Measurements from ENCODE around the gene CC2D2A. TPM values are rescaled to one million over a fixed set of nuclear protein-coding genes. Genes with fewer than 3 reads are reported as not detected.

The CC2D2A gene
- total RNA-seq, 4 donors from 2014 or later = 5.6 to 36.7 (median 9.6) TPM

DNA sequence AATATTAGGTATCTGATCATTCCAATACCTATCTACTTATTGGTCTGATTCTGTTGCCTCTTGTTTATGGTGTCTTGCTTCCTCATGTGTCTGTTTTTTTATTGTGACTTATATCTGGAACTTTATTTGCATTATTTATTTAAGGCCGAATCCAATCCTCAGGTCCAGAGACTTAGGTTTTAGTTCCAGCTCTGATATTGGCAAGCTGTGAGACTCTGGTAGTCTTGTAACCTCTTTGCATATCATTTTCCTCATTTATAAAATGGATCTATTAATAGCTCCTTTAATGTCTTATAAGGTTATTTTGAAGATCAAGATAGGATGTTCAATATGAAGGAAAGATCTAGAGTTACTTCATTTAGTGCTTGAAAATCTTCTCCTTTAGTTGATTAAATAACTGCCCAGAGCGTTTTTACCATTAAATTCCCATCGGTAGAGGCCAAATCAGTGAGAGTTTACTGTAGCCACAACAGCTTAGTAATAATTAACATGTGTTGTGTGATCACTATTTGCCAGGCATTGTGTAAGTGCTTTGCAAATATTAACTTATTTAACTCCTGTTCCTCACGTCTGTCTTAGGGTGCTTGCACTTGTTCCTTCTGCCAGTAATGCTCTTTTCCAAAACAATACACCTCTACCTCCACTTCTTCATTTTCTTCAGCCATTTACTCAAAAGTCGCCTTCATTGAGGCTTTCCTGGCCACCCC is 82.2 kb downstream of the CC2D2A start:
- DNase-seq = no peak
- H3K9me3 ChIP-seq = no peaks in the 10 kb centered on the region
- no peak overlapping the region for H3K4me3 ChIP-seq
- 55 to 56% methylated on average over 5 of the region's 5 CpGs for WGBS, 2 donors (ENCODE audit: low coverage in 1 of 2)
- H3K4me1 ChIP-seq = no peaks in the 10 kb centered on the region
- in situ Hi-C loops (cut with MboI; ENCODE audit: low pct_ligation_motif_present in 1 of 4, low pct_unique_long_range_greater_than_20kb in 1 of 4, low sequenced_read_pairs in 3 of 4) = no loop called here
- peaks cover 0 to 7% (median 0%) of the 10 kb centered on the region in 4 donors for H3K36me3 ChIP-seq
- intact Hi-C loops (cut with DNase I; ENCODE audit: low total_unique reads) = loop anchor here (10.0 kb wide), 1 partner anchor 93 kb away; no protein-coding TSS in a partner anchor
- no peak overlapping the region for H3K27ac ChIP-seq
- H3K27me3 ChIP-seq = no peaks in the 10 kb centered on the region
- TF ChIP-seq POLR2AphosphoS5 (IDR thresholded peaks at IDR 0.05) = no peak

DNA sequence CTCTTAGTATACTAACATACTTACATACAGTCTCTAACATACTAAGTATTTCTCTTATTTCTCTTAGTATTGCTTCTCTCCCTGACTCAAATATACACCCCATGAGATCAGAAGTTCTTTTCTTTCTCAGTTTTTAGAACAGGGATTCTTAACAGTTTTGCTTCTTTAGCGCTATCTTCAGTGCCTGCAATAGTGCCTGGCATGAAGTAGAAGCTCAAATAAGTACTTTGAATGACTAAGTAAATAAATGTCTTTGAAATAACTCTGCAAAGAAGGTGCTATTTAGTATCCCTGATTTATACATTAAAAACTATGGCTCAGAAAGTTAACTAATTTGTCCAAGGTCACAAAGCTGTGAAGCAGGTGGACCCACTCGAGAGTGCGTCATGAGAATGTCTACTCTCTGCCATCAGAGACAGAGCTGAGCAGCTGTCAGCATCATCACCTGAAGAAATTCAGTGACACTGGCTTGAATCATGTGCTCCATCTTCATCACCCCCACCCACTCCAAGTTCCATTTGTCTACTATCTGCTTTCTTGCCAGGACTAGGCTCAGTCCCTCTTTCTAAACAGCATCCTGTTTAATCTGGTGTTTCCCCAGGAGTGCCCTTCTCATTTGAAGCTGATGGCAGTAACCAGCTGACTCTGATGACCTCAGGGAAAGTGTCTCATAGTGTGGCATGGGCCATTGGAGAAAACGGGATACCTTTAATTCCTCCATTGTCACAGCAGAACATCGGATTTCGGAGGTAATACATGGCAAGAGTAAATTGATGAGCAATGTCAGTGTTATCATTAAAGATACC is 83.1 kb downstream of the CC2D2A start:
- 94% methylated on average over 4 to 6 of the region's 6 CpGs for WGBS, 2 donors (ENCODE audit: low coverage in 1 of 2)
- no peak overlapping the region for H3K4me3 ChIP-seq
- in situ Hi-C loops (cut with MboI; ENCODE audit: low pct_ligation_motif_present in 1 of 4, low pct_unique_long_range_greater_than_20kb in 1 of 4, low sequenced_read_pairs in 3 of 4) (no loop called here), intact Hi-C loops (cut with DNase I; ENCODE audit: low total_unique reads) (loop anchor here (10.0 kb wide), 1 partner anchor 92 kb away; no protein-coding TSS in a partner anchor)
- no peaks in the 10 kb centered on the region for H3K27me3 ChIP-seq
- DNase-seq = no peak
- H3K27ac ChIP-seq = no peak overlapping the region
- H3K9me3 ChIP-seq = no peaks in the 10 kb centered on the region
- H3K4me1 ChIP-seq = no peaks in the 10 kb centered on the region
- H3K36me3 ChIP-seq = peaks cover 0 to 7% (median 0%) of the 10 kb centered on the region in 4 donors
- TF ChIP-seq EP300 (IDR thresholded peaks at IDR 0.05; ENCODE audit: low read depth) = no peak
- no peak for TF ChIP-seq POLR2AphosphoS5 (IDR thresholded peaks at IDR 0.05)
- TF ChIP-seq, protein P1, sequence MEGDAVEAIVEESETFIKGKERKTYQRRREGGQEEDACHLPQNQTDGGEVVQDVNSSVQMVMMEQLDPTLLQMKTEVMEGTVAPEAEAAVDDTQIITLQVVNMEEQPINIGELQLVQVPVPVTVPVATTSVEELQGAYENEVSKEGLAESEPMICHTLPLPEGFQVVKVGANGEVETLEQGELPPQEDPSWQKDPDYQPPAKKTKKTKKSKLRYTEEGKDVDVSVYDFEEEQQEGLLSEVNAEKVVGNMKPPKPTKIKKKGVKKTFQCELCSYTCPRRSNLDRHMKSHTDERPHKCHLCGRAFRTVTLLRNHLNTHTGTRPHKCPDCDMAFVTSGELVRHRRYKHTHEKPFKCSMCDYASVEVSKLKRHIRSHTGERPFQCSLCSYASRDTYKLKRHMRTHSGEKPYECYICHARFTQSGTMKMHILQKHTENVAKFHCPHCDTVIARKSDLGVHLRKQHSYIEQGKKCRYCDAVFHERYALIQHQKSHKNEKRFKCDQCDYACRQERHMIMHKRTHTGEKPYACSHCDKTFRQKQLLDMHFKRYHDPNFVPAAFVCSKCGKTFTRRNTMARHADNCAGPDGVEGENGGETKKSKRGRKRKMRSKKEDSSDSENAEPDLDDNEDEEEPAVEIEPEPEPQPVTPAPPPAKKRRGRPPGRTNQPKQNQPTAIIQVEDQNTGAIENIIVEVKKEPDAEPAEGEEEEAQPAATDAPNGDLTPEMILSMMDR (IDR thresholded peaks at IDR 0.05) = no peak
- no peak for TF ChIP-seq POLR2A (IDR thresholded peaks at IDR 0.05)

DNA sequence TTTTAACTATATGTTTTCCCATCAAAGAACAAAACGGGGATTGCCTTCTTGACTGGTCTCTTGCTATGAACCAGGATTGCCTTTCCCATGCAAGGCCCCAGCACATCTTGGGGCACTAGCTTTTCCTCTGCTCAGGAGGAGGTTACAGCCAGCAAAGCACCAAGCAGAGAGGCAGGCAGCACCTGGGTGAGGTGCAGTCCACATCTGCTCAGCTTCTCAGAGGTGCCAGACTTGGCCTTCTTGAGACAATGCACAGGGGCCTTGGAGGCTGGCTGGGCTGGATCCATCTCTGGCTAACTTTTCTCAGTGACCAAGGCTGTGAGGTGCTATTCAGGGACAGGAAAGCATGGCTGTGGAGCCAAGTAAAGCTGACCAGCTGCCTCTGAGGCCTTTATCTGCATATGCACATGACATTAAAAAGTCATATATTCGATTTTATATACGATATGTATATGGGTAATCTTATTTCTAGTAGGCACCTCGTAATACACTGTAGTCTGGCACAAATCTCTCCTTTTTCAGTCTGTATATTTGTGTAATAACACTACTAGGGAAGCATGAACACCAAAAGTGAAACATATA is 86.9 kb downstream of the CC2D2A start:
- 87 to 94% methylated on average over 4 of the region's 4 CpGs for WGBS, 2 donors (ENCODE audit: low coverage in 1 of 2)
- Histone ChIP-seq H3K27ac (no peak overlapping the region), H3K27me3 (no peaks in the 10 kb centered on the region), H3K4me1 (no peaks in the 10 kb centered on the region), H3K36me3 (peaks cover 0 to 7% (median 0%) of the 10 kb centered on the region in 4 donors), H3K9me3 (no peaks in the 10 kb centered on the region), H3K4me3 (no peak overlapping the region)
- no peak for TF ChIP-seq EP300 (IDR thresholded peaks at IDR 0.05; ENCODE audit: low read depth)
- TF ChIP-seq, protein P1 (IDR thresholded peaks at IDR 0.05) = no peak
- in situ Hi-C loops (cut with MboI; ENCODE audit: low pct_ligation_motif_present in 1 of 4, low pct_unique_long_range_greater_than_20kb in 1 of 4, low sequenced_read_pairs in 3 of 4) (no loop called here), intact Hi-C loops (cut with DNase I; ENCODE audit: low total_unique reads) (loop anchor here (10.0 kb wide), 1 partner anchor 88 kb away; no protein-coding TSS in a partner anchor)
- DNase-seq = no peak

DNA sequence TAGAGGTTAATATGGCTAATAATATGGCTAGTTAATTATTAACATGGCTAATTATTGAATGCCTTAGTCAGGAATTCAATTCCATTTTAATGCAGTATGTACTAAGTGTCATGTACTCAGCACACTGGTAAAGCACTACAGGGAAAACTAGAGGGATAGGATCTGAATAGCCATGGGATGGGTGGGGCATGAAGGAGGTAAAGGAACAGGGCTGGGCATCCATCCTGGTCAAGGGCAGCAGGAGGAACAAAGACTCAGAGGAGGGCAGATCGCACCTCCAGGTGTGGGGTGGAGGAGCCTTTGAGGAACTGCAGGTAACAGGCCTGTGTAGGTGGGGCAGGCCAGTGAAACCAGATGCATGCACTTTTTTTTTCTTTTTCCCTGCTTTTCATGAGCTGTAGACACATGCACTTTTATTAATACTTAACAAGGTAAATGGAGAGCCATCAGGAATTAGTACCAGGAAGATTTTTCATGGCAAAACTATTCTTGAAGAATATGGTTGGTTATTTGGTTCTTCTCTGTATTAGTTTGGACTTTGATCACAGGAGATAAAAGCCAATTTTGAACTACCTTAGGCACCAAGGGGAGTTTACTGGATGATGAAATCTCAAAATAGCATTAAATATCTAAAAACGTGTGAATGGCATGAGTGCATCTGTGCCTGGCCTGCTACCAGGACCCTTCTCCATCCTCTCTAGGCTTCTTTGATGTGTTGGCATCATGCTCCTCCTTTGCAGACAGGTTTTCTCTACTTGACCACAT is 88.3 kb downstream of the CC2D2A start:
- TF ChIP-seq POLR2AphosphoS5 (IDR thresholded peaks at IDR 0.05) (no peak), EP300 (IDR thresholded peaks at IDR 0.05; ENCODE audit: low read depth) (no peak), POLR2A (IDR thresholded peaks at IDR 0.05) (no peak)
- TF ChIP-seq, protein P1 (IDR thresholded peaks at IDR 0.05) = no peak
- intact Hi-C loops (cut with DNase I; ENCODE audit: low total_unique reads) = loop anchor here (10.0 kb wide), 1 partner anchor 87 kb away; no protein-coding TSS in a partner anchor
- WGBS, 2 donors (ENCODE audit: low coverage in 1 of 2) = 62 to 64% methylated on average over 1 to 2 of the region's 2 CpGs

More for the DNA sequence above, 88.3 kb downstream of the CC2D2A start:
- in situ Hi-C loops (cut with MboI; ENCODE audit: low pct_ligation_motif_present in 1 of 4, low pct_unique_long_range_greater_than_20kb in 1 of 4, low sequenced_read_pairs in 3 of 4) = no loop called here
- H3K9me3 ChIP-seq = no peaks in the 10 kb centered on the region
- peaks cover 0 to 7% (median 0%) of the 10 kb centered on the region in 4 donors for H3K36me3 ChIP-seq
- no peak overlapping the region for H3K4me3 ChIP-seq
- H3K27me3 ChIP-seq = no peaks in the 10 kb centered on the region
- H3K27ac ChIP-seq = no peak overlapping the region
- H3K4me1 ChIP-seq = peaks cover 0 to 2% (median 0%) of the 10 kb centered on the region in 4 donors
- no peak for DNase-seq

Data from transverse colon (tissue), 4 donors.